Measurements from ENCODE around the gene RPL22.

- TF ChIP-seq CTCF (IDR thresholded peaks at IDR 0.05), result no peak
- TF ChIP-seq POLR2A (IDR thresholded peaks at IDR 0.05), result no peak
- TF ChIP-seq POLR2AphosphoS5 (IDR thresholded peaks at IDR 0.05), result no peak
Observed at GRCh38 chr1:6140413-6140812, 59.0 kb downstream of the RPL22 start.

Measured in prostate gland (tissue), 2 donors.